ENCODE data around the gene GAST. TPM values are rescaled to one million over a fixed set of nuclear protein-coding genes. Genes with fewer than 3 reads are reported as not detected.

GAST gene
- total and polyA plus RNA-seq, 9 of the 15 experiments (the other 6 are each of a cell fraction or from before 2014, with no cell fraction given) = not detected

DNA sequence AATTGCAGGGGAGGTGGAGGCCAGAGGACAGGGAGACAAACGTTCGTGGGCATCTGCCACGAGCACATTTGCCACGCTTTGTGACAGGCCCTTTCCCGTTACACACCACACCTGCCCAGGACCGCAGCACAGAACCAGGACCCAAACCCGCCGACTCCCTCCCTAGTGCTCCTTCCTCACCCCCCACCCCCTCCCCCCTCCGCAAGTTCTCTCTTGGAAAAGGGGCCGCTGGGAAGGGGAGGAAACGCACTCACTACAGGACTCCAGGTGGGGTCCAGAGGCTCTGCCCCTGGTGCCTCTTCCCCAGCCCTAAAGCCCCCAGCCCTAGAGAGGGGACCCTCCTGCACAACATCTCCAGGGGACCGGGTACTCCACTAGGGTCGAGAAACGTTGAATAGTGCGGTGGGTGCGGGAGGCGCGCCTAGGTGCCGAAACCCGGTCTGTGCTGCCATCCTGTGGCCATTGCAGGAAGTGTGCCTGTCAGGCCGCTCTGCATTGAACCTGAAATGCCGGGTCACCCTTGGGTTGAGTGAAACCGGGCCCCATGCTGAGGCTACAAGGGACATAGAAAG is 45.3 kb upstream of the GAST start (continued):
- TF ChIP-seq, protein P1, sequence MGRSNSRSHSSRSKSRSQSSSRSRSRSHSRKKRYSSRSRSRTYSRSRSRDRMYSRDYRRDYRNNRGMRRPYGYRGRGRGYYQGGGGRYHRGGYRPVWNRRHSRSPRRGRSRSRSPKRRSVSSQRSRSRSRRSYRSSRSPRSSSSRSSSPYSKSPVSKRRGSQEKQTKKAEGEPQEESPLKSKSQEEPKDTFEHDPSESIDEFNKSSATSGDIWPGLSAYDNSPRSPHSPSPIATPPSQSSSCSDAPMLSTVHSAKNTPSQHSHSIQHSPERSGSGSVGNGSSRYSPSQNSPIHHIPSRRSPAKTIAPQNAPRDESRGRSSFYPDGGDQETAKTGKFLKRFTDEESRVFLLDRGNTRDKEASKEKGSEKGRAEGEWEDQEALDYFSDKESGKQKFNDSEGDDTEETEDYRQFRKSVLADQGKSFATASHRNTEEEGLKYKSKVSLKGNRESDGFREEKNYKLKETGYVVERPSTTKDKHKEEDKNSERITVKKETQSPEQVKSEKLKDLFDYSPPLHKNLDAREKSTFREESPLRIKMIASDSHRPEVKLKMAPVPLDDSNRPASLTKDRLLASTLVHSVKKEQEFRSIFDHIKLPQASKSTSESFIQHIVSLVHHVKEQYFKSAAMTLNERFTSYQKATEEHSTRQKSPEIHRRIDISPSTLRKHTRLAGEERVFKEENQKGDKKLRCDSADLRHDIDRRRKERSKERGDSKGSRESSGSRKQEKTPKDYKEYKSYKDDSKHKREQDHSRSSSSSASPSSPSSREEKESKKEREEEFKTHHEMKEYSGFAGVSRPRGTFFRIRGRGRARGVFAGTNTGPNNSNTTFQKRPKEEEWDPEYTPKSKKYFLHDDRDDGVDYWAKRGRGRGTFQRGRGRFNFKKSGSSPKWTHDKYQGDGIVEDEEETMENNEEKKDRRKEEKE (IDR thresholded peaks at IDR 0.05; ENCODE audit: borderline replicate concordance in 1 of 2, control insufficient read depth in 1 of 2, low read depth in 2 of 2, low read length in 1 of 2) = no peak
- TF ChIP-seq RAD21 (CRISPR knock-in tag; conservative IDR thresholded peaks at IDR 0.05 in 1 of 2, IDR thresholded peaks at IDR 0.05 in 1 of 2) = peak; percentile 80 to 82
- peak; percentile 40; the same call in 1 of the 2 replicates for TF ChIP-seq ARID1B (IDR thresholded peaks at IDR 0.05)
- no peak for TF ChIP-seq HNRNPK (IDR thresholded peaks at IDR 0.05; ENCODE audit: low read depth, low read length, poor library complexity, severe bottlenecking)
- TF ChIP-seq, protein P2, sequence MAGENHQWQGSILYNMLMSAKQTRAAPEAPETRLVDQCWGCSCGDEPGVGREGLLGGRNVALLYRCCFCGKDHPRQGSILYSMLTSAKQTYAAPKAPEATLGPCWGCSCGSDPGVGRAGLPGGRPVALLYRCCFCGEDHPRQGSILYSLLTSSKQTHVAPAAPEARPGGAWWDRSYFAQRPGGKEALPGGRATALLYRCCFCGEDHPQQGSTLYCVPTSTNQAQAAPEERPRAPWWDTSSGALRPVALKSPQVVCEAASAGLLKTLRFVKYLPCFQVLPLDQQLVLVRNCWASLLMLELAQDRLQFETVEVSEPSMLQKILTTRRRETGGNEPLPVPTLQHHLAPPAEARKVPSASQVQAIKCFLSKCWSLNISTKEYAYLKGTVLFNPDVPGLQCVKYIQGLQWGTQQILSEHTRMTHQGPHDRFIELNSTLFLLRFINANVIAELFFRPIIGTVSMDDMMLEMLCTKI (IDR thresholded peaks at IDR 0.05; ENCODE audit: partially characterized antibody) = no peak
- no peak for TF ChIP-seq HCFC1 (IDR thresholded peaks at IDR 0.05; ENCODE audit: low read depth, low read length)
- TF ChIP-seq NFIC (IDR thresholded peaks at IDR 0.05) = no peak
- TF ChIP-seq, protein P3, sequence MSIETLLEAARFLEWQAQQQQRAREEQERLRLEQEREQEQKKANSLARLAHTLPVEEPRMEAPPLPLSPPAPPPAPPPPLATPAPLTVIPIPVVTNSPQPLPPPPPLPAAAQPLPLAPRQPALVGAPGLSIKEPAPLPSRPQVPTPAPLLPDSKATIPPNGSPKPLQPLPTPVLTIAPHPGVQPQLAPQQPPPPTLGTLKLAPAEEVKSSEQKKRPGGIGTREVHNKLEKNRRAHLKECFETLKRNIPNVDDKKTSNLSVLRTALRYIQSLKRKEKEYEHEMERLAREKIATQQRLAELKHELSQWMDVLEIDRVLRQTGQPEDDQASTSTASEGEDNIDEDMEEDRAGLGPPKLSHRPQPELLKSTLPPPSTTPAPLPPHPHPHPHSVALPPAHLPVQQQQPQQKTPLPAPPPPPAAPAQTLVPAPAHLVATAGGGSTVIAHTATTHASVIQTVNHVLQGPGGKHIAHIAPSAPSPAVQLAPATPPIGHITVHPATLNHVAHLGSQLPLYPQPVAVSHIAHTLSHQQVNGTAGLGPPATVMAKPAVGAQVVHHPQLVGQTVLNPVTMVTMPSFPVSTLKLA (conservative IDR thresholded peaks at IDR 0.05) = peak in 1 of 2 experiments; percentile 48; a peak in 1 of 4 replicates
- 0 out of 2 replicates have a peak, but pooled peaks have one; percentile 9 for TF ChIP-seq PHF8 (IDR thresholded peaks at IDR 0.05; ENCODE audit: borderline replicate concordance, low read length)
- TF ChIP-seq ATF7 (IDR thresholded peaks at IDR 0.05) = no peak
- no peak for TF ChIP-seq HNRNPUL1 (IDR thresholded peaks at IDR 0.05; ENCODE audit: low read length)
- no peak; the same call in 1 of the 2 replicates for TF ChIP-seq CBX5 (IDR thresholded peaks at IDR 0.05; ENCODE audit: borderline replicate concordance, low read depth)
- 0 out of 2 replicates have a peak, but pooled peaks have one; percentile 39 for TF ChIP-seq EP400 (IDR thresholded peaks at IDR 0.05)
- TF ChIP-seq JUN (IDR thresholded peaks at IDR 0.05; ENCODE audit: borderline replicate concordance, low read depth, low read length) = peak; percentile 35; the same call in 1 of the 2 replicates
- no peak for TF ChIP-seq JUN (CRISPR knock-in tag; IDR thresholded peaks at IDR 0.05; ENCODE audit: borderline replicate concordance)
- peak; percentile 61 for TF ChIP-seq HNRNPLL (IDR thresholded peaks at IDR 0.05; ENCODE audit: low read depth, low read length, poor library complexity, severe bottlenecking)
